Stimulated activated CD4-positive, alpha-beta T cell treated with anti-CD3 and anti-CD28 coated beads, Interleukin-15, amount 100 ng/mL, for 24 hours (primary cell): ENCODE data around the gene TRIM26.
"Not testable (repeated sequence)": the region's sequence is repeated elsewhere in the genome, so short reads cannot be mapped to it uniquely, and the experiment has no call there.

ENCODE experiments used
- DNase-seq: peaks from one replicate; pipeline ENCODE4 v3.0.0-alpha.2; 2020

The TRIM26 gene

GRCh38 chr6:30169658-30170614 lies 43.3 kb downstream of the TRIM26 start:
- DNase-seq: no peak

- DNase-seq: no peak
Observed at GRCh38 chr6:30168741-30169140, 44.5 kb downstream of the TRIM26 start.

- peak; percentile 32 for DNase-seq
Observed at GRCh38 chr6:30167101-30167500, 46.1 kb downstream of the TRIM26 start.

GRCh38 chr6:30165238-30165637 lies 48.0 kb downstream of the TRIM26 start:
- not testable (repeated sequence) for DNase-seq

GRCh38 chr6:30164714-30165113 lies 48.5 kb downstream of the TRIM26 start:
- DNase-seq: no peak

GRCh38 chr6:30163918-30164654 lies 49.1 kb downstream of the TRIM26 start:
- no peak for DNase-seq

GRCh38 chr6:30163090-30163917 lies 49.9 kb downstream of the TRIM26 start, which contains the start of gene TRIM15:
TSS of gene TRIM15 (plus strand) at chr6:30163546. CDS start at chr6:30163685, 139 bp downstream.
- DNase-seq: peak; percentile 80

GRCh38 chr6:30162265-30163089 lies 50.7 kb downstream of the TRIM26 start:
- no peak for DNase-seq

GRCh38 chr6:30160785-30161531 lies 52.2 kb downstream of the TRIM26 start, which contains the start of gene TRIM10:
TSS of gene TRIM10 (minus strand) at chr6:30161211. CDS start at chr6:30160858, 353 bp downstream.
- DNase-seq: no peak

- DNase-seq: no peak
Observed at GRCh38 chr6:30160008-30160784, 53.0 kb downstream of the TRIM26 start.

GRCh38 chr6:30158475-30159040 lies 54.6 kb downstream of the TRIM26 start:
- DNase-seq: peak; percentile 26

- DNase-seq: no peak
Observed at GRCh38 chr6:30157999-30158398, 55.2 kb downstream of the TRIM26 start.

- DNase-seq: no peak
Observed at GRCh38 chr6:30157581-30157980, 55.6 kb downstream of the TRIM26 start.

GRCh38 chr6:30156774-30157173 lies 56.4 kb downstream of the TRIM26 start:
- DNase-seq: no peak

GRCh38 chr6:30156262-30156599 lies 57.0 kb downstream of the TRIM26 start:
- no peak for DNase-seq

GRCh38 chr6:30155520-30156261 lies 57.5 kb downstream of the TRIM26 start:
- no peak for DNase-seq

- DNase-seq: no peak
Observed at GRCh38 chr6:30154709-30155519, 58.3 kb downstream of the TRIM26 start.

GRCh38 chr6:30154061-30154460 lies 59.1 kb downstream of the TRIM26 start:
- no peak for DNase-seq
